Measurements from ENCODE around the gene LRTM1.

The LRTM1 gene

DNA sequence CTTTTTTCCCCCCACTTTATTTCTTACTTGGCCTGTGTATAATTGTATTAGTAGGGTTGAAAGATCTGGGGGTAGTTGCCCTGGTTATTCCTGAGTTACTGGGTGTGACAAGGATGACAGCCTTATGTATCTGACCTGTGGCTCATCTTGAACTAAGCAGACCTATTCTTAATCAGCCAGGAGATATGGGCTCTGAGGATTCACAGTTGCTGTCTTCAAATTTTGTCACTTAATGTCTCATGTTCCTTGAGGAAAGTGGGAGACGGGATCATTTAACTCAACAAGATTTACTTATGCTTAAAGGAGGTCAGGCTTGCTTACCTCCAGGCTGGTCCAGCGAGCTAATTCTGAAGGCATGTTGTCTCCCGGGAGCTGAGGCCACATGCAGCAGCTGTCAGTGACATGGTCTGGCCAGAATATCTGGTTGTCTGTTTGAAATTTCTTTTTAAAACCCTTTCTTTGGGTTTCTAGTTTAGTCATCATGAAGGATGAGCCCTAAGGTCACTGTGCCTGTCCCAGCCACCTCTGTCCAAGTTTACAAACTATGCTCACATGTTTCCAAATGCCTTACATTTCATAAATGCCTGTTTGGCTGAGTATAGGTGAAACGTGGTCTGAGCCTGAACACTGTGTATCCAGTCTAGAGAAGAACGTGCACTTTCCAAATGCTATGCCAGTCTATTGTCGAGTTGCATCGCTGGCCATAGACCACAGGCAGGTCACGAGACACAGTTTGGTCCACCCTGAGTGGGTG, 26.8 kb downstream of the LRTM1 start:
- no peaks in the 10 kb centered on the region for H3K36me3 ChIP-seq (ENCODE audit: control insufficient read depth, insufficient read depth, low read length)
- H3K4me1 ChIP-seq (ENCODE audit: control insufficient read depth, insufficient read depth, low read length, poor library complexity, severe bottlenecking) = no peaks in the 10 kb centered on the region
- no peak overlapping the region for H3K27ac ChIP-seq (ENCODE audit: insufficient read depth, low read length, poor library complexity, severe bottlenecking)
- H3K9me3 ChIP-seq (ENCODE audit: control insufficient read depth, low read length) = no peaks in the 10 kb centered on the region
- H3K4me3 ChIP-seq (ENCODE audit: insufficient read depth, low read depth, low read length, poor library complexity, severe bottlenecking) = no peak overlapping the region
- DNase-seq = no peak
- H3K27me3 ChIP-seq (replicated peaks; ENCODE audit: control insufficient read depth, insufficient read depth, low read length, poor library complexity, severe bottlenecking) = no peaks in the 10 kb centered on the region

DNA sequence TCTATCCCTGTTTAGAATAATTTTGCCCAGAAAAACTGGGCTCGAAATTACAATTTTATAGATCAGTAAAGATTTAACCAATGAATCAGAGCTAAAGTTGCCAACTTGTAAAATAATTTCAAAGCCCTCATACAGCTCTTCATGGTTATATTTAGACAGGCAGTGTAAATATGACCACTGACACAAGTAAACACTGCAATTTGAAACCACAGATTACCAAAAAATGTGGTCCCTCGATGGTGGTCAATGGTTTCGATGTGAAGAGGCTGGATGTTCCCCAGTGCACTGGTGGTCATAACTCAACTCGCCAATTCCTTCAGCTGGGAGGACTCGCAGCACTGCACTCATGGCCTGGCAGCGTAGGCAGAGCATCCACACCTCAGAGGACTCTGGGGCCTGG, 28.6 kb downstream of the LRTM1 start:
- H3K27ac ChIP-seq (ENCODE audit: insufficient read depth, low read length, poor library complexity, severe bottlenecking) = no peak overlapping the region
- H3K9me3 ChIP-seq (ENCODE audit: control insufficient read depth, low read length) = no peaks in the 10 kb centered on the region
- H3K4me3 ChIP-seq (ENCODE audit: insufficient read depth, low read depth, low read length, poor library complexity, severe bottlenecking) = no peak overlapping the region
- H3K4me1 ChIP-seq (ENCODE audit: control insufficient read depth, insufficient read depth, low read length, poor library complexity, severe bottlenecking) = no peaks in the 10 kb centered on the region
- no peaks in the 10 kb centered on the region for H3K27me3 ChIP-seq (replicated peaks; ENCODE audit: control insufficient read depth, insufficient read depth, low read length, poor library complexity, severe bottlenecking)
- DNase-seq = no peak
- H3K36me3 ChIP-seq (ENCODE audit: control insufficient read depth, insufficient read depth, low read length) = no peaks in the 10 kb centered on the region

DNA sequence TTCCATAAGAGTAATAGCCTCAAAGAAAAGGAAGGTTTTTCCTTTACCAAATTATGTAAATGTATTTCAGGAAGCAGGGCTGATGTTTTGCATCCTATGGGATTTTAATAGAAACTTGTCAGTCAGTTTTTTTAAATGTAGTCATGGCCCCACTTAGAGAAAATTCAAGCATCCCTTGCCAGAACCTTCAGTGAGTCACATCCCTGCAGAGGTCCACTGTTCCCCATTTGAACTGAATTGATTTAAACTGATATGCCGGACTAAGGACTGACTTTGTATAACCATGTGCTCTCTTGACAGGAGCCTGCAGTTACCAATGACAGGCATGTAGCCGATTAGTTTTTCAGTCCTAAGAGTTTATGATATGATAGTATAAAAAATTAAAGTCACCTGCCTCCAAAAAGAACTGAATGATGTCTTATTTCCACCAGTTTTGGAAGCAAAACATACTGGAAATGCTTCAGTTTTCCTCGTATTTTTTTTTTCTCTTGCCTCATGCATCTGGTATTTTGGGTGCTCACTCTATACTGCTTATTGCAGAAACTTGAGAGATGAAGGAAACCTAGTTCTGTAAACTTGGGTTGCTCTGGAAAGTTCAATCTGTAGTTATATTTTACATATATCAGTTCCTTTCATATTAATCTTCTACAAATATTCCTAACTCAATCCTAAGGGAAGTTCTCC, 30.7 kb downstream of the LRTM1 start:
- DNase-seq = no peak
- no peaks in the 10 kb centered on the region for H3K27me3 ChIP-seq (replicated peaks; ENCODE audit: control insufficient read depth, insufficient read depth, low read length, poor library complexity, severe bottlenecking)
- H3K9me3 ChIP-seq (ENCODE audit: control insufficient read depth, low read length) = no peaks in the 10 kb centered on the region
- no peak overlapping the region for H3K27ac ChIP-seq (ENCODE audit: insufficient read depth, low read length, poor library complexity, severe bottlenecking)
- no peak overlapping the region for H3K4me3 ChIP-seq (ENCODE audit: insufficient read depth, low read depth, low read length, poor library complexity, severe bottlenecking)
- no peaks in the 10 kb centered on the region for H3K4me1 ChIP-seq (ENCODE audit: control insufficient read depth, insufficient read depth, low read length, poor library complexity, severe bottlenecking)
- H3K36me3 ChIP-seq (ENCODE audit: control insufficient read depth, insufficient read depth, low read length) = no peaks in the 10 kb centered on the region

DNA sequence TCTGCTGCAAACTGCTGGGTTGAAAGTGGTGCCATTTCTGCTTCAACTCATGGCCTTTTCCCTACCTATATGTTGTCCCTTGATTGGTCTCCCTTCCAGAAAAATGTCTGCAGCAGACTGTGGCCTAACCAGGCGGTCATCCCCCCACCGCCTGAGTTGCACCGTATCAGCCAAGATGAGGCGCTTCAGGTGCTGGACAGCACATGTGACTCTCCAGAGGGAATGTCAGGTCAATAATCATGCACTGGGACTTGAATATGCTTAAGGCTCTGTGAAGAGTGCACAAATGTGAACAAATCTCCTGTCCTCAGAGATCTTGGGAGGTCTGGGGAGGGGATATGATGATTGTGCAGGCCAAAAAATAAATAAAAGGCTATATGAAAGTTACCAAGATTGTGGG, 32.2 kb downstream of the LRTM1 start:
- no peaks in the 10 kb centered on the region for H3K9me3 ChIP-seq (ENCODE audit: control insufficient read depth, low read length)
- H3K4me3 ChIP-seq (ENCODE audit: insufficient read depth, low read depth, low read length, poor library complexity, severe bottlenecking) = no peak overlapping the region
- no peaks in the 10 kb centered on the region for H3K36me3 ChIP-seq (ENCODE audit: control insufficient read depth, insufficient read depth, low read length)
- no peak for DNase-seq
- H3K27me3 ChIP-seq (replicated peaks; ENCODE audit: control insufficient read depth, insufficient read depth, low read length, poor library complexity, severe bottlenecking) = no peaks in the 10 kb centered on the region
- H3K4me1 ChIP-seq (ENCODE audit: control insufficient read depth, insufficient read depth, low read length, poor library complexity, severe bottlenecking) = no peaks in the 10 kb centered on the region
- H3K27ac ChIP-seq (ENCODE audit: insufficient read depth, low read length, poor library complexity, severe bottlenecking) = no peak overlapping the region

- DNase-seq = no peak
- Histone ChIP-seq H3K27ac (ENCODE audit: insufficient read depth, low read length, poor library complexity, severe bottlenecking) (no peak overlapping the region), H3K9me3 (ENCODE audit: control insufficient read depth, low read length) (no peaks in the 10 kb centered on the region), H3K27me3 (replicated peaks; ENCODE audit: control insufficient read depth, insufficient read depth, low read length, poor library complexity, severe bottlenecking) (no peaks in the 10 kb centered on the region), H3K4me1 (ENCODE audit: control insufficient read depth, insufficient read depth, low read length, poor library complexity, severe bottlenecking) (no peaks in the 10 kb centered on the region), H3K4me3 (ENCODE audit: insufficient read depth, low read depth, low read length, poor library complexity, severe bottlenecking) (no peak overlapping the region), H3K36me3 (ENCODE audit: control insufficient read depth, insufficient read depth, low read length) (no peaks in the 10 kb centered on the region)
Measured at GRCh38 chr3:54892168-54892567, 35.7 kb downstream of the LRTM1 start.

DNA sequence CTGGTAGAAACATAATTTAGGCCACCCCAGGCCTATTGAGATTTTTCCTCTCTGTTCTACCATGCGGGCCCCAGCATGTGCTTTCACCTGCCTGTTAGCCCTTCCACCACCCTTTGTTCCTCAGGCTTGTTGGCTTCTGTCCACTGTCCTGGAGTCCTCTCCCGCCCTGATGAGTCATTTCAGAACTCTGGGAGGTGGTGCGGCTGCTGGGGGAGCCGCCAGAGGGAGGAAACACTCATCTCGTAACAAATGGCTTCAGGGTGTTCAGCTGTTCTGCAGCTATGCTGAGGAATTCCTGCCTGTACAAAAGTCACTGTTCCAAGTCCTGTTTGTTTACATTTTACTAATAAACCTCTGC, 36.3 kb downstream of the LRTM1 start:
- DNase-seq = no peak
- H3K27ac ChIP-seq (ENCODE audit: insufficient read depth, low read length, poor library complexity, severe bottlenecking) = no peak overlapping the region
- H3K4me3 ChIP-seq (ENCODE audit: insufficient read depth, low read depth, low read length, poor library complexity, severe bottlenecking) = no peak overlapping the region

GRCh38 chr3:54889731-54890130, 38.1 kb downstream of the LRTM1 start:
- Histone ChIP-seq H3K9me3 (ENCODE audit: control insufficient read depth, low read length) (no peaks in the 10 kb centered on the region), H3K27me3 (replicated peaks; ENCODE audit: control insufficient read depth, insufficient read depth, low read length, poor library complexity, severe bottlenecking) (no peaks in the 10 kb centered on the region), H3K36me3 (ENCODE audit: control insufficient read depth, insufficient read depth, low read length) (no peaks in the 10 kb centered on the region), H3K27ac (ENCODE audit: insufficient read depth, low read length, poor library complexity, severe bottlenecking) (no peak overlapping the region), H3K4me3 (ENCODE audit: insufficient read depth, low read depth, low read length, poor library complexity, severe bottlenecking) (no peak overlapping the region), H3K4me1 (ENCODE audit: control insufficient read depth, insufficient read depth, low read length, poor library complexity, severe bottlenecking) (no peaks in the 10 kb centered on the region)
- DNase-seq = no peak

More for the DNA sequence above, 36.3 kb downstream of the LRTM1 start:
- Histone ChIP-seq H3K4me1 (ENCODE audit: control insufficient read depth, insufficient read depth, low read length, poor library complexity, severe bottlenecking) (no peaks in the 10 kb centered on the region), H3K27me3 (replicated peaks; ENCODE audit: control insufficient read depth, insufficient read depth, low read length, poor library complexity, severe bottlenecking) (no peaks in the 10 kb centered on the region), H3K36me3 (ENCODE audit: control insufficient read depth, insufficient read depth, low read length) (no peaks in the 10 kb centered on the region), H3K9me3 (ENCODE audit: control insufficient read depth, low read length) (no peaks in the 10 kb centered on the region)

DNA sequence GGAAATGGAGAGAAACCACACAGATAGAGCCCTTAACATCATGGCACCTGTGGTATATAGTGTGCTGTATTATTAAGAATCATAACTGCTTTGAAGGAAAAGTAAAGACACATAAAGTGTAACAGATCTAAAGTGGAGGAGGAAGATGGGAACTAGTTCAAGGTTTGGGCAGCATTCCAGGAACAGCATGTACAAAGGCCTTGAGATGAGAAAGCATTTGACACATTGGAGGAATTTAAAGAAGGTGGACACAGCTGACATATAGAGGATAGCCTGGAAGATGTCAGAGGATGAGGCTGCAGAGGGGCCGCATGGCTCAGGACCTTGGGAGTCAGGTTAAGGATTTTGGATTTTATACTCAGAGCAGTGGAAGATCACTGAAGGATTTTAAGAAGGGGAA, 39.0 kb downstream of the LRTM1 start:
- H3K36me3 ChIP-seq (ENCODE audit: control insufficient read depth, insufficient read depth, low read length) = no peaks in the 10 kb centered on the region
- H3K9me3 ChIP-seq (ENCODE audit: control insufficient read depth, low read length) = no peaks in the 10 kb centered on the region
- H3K27me3 ChIP-seq (replicated peaks; ENCODE audit: control insufficient read depth, insufficient read depth, low read length, poor library complexity, severe bottlenecking) = no peaks in the 10 kb centered on the region
- H3K4me3 ChIP-seq (ENCODE audit: insufficient read depth, low read depth, low read length, poor library complexity, severe bottlenecking) = no peak overlapping the region
- no peak for DNase-seq
- no peak overlapping the region for H3K27ac ChIP-seq (ENCODE audit: insufficient read depth, low read length, poor library complexity, severe bottlenecking)
- no peaks in the 10 kb centered on the region for H3K4me1 ChIP-seq (ENCODE audit: control insufficient read depth, insufficient read depth, low read length, poor library complexity, severe bottlenecking)

GRCh38 chr3:54888162-54888561, 39.7 kb downstream of the LRTM1 start:
- Histone ChIP-seq H3K27ac (ENCODE audit: insufficient read depth, low read length, poor library complexity, severe bottlenecking) (no peak overlapping the region), H3K4me1 (ENCODE audit: control insufficient read depth, insufficient read depth, low read length, poor library complexity, severe bottlenecking) (no peaks in the 10 kb centered on the region), H3K4me3 (ENCODE audit: insufficient read depth, low read depth, low read length, poor library complexity, severe bottlenecking) (no peak overlapping the region)

DNA sequence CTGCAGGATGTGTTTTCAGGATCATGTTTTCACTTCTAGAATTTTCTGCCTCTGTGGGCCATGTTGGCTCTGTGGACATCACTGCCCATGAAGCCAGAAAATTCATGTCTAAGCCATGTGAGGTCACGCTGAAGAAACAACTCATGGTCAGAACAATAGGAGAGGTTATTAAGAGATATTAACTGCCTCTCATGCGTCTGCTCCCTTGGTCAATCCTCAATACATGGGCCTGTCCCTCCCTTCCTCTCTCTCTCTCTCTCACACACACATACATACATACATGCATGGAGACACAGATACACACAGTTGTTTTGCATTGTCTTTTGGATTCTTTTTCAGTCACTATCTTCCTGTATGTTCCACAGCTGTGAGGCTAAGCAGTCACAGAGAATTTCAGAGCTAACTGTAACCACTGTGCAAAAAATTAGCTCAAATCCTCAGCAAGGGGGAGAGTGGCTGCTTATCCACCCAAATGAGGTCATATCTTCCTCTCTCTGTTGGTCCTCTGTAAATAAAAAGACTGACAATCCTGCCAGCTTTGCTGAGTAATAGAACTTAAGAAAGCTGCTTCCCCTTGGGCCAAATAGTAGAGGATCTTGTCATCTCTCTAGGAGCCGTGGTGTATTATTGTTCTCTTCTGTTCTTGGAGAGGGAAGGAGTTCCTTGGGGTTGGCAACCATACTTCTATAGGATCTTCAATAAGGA, 45.6 kb downstream of the LRTM1 start:
- Histone ChIP-seq H3K27ac (ENCODE audit: insufficient read depth, low read length, poor library complexity, severe bottlenecking) (no peak overlapping the region), H3K4me3 (ENCODE audit: insufficient read depth, low read depth, low read length, poor library complexity, severe bottlenecking) (no peak overlapping the region), H3K27me3 (replicated peaks; ENCODE audit: control insufficient read depth, insufficient read depth, low read length, poor library complexity, severe bottlenecking) (no peaks in the 10 kb centered on the region), H3K36me3 (ENCODE audit: control insufficient read depth, insufficient read depth, low read length) (no peaks in the 10 kb centered on the region), H3K9me3 (ENCODE audit: control insufficient read depth, low read length) (no peaks in the 10 kb centered on the region), H3K4me1 (ENCODE audit: control insufficient read depth, insufficient read depth, low read length, poor library complexity, severe bottlenecking) (no peaks in the 10 kb centered on the region)
- no peak for DNase-seq

More at GRCh38 chr3:54888162-54888561, 39.7 kb downstream of the LRTM1 start:
- DNase-seq = no peak
- no peaks in the 10 kb centered on the region for H3K9me3 ChIP-seq (ENCODE audit: control insufficient read depth, low read length)
- H3K27me3 ChIP-seq (replicated peaks; ENCODE audit: control insufficient read depth, insufficient read depth, low read length, poor library complexity, severe bottlenecking) = no peaks in the 10 kb centered on the region
- H3K36me3 ChIP-seq (ENCODE audit: control insufficient read depth, insufficient read depth, low read length) = no peaks in the 10 kb centered on the region

Data from effector memory CD4-positive, alpha-beta T cell (primary cell).